GM20431 (cell line): ENCODE measurements around the gene USP24.
"Not testable (repeated sequence)": the region's sequence is repeated elsewhere in the genome, so short reads cannot be mapped to it uniquely, and the experiment has no call there.

Experiments
- in situ Hi-C: fragments of 300-500 bp; cut with MseI, MboI; formaldehyde crosslinking; loops from one replicate; pipeline ENCODE4 v1.15.0; 2020; ENCODE audit warnings: low sequenced_read_pairs; ENCODE audit not compliant: unreplicated experiment

USP24 gene

GRCh38 chr1:55138823-55139222 is 76.3 kb downstream of the USP24 start:
- in situ Hi-C loops, result loop anchor here (10.0 kb wide), 1 partner anchor 136 kb away; no protein-coding TSS in a partner anchor

GRCh38 chr1:55134152-55134808 is 80.9 kb downstream of the USP24 start:
- in situ Hi-C loops, result loop anchor here (10.0 kb wide), 1 partner anchor 141 kb away; no protein-coding TSS in a partner anchor

- in situ Hi-C loops, result loop anchor here (10.0 kb wide), 1 partner anchor 143 kb away; no protein-coding TSS in a partner anchor
Measured at GRCh38 chr1:55131801-55132200, 83.4 kb downstream of the USP24 start.

GRCh38 chr1:55131218-55131617 is 83.9 kb downstream of the USP24 start:
- in situ Hi-C loops, result loop anchor here (10.0 kb wide), 1 partner anchor 144 kb away; no protein-coding TSS in a partner anchor

GRCh38 chr1:55129194-55129728 is 85.9 kb downstream of the USP24 start:
- in situ Hi-C loops, result no loop called here

GRCh38 chr1:55128418-55128995 is 86.7 kb downstream of the USP24 start:
- in situ Hi-C loops, result no loop called here

GRCh38 chr1:55127827-55128343 is 87.3 kb downstream of the USP24 start:
- in situ Hi-C loops, result no loop called here

GRCh38 chr1:55124470-55124869 is 90.7 kb downstream of the USP24 start:
- in situ Hi-C loops, result no loop called here

- in situ Hi-C loops, result no loop called here
Measured at GRCh38 chr1:55120538-55120937, 94.6 kb downstream of the USP24 start.

GRCh38 chr1:55118651-55119329 is 96.4 kb downstream of the USP24 start:
- in situ Hi-C loops, result no loop called here

GRCh38 chr1:55117941-55118340 is 97.2 kb downstream of the USP24 start:
- in situ Hi-C loops, result no loop called here

- in situ Hi-C loops, result not testable (repeated sequence)
Measured at GRCh38 chr1:55109005-55109404, 106.2 kb downstream of the USP24 start.

- in situ Hi-C loops, result no loop called here
Measured at GRCh38 chr1:55107101-55107500, 108.1 kb downstream of the USP24 start.

- in situ Hi-C loops, result no loop called here
Measured at GRCh38 chr1:55103891-55104290, 111.3 kb downstream of the USP24 start.

- in situ Hi-C loops, result no loop called here
Measured at GRCh38 chr1:55095095-55095494, 120.1 kb downstream of the USP24 start.

GRCh38 chr1:55092475-55092874 is 122.7 kb downstream of the USP24 start:
- in situ Hi-C loops, result no loop called here

- in situ Hi-C loops, result no loop called here
Measured at GRCh38 chr1:55089683-55090082, 125.5 kb downstream of the USP24 start.

- in situ Hi-C loops, result no loop called here
Measured at GRCh38 chr1:55088413-55088812, 126.8 kb downstream of the USP24 start.

- in situ Hi-C loops, result no loop called here
Measured at GRCh38 chr1:55087439-55087838, 127.7 kb downstream of the USP24 start.

- in situ Hi-C loops, result no loop called here
Measured at GRCh38 chr1:55084257-55084656, 130.9 kb downstream of the USP24 start.

GRCh38 chr1:55081905-55082296 is 133.3 kb downstream of the USP24 start:
- in situ Hi-C loops, result no loop called here
